Measurements from ENCODE around the gene TALDO1.

Gene TALDO1

GRCh38 chr11:720017-720641, 27.1 kb upstream of the TALDO1 start:
- DNase-seq (ENCODE audit: insufficient read length, low spot score) (no peak), FAIRE-seq (no peak)
- TF ChIP-seq CTCF (IDR thresholded peaks at IDR 0.05; ENCODE audit: insufficient read depth, missing control alignments) = no peak

GRCh38 chr11:720642-721246, 26.5 kb upstream of the TALDO1 start:
- DNase-seq (ENCODE audit: insufficient read length, low spot score) (peak; percentile 47), FAIRE-seq (no peak)
- TF ChIP-seq CTCF (IDR thresholded peaks at IDR 0.05; ENCODE audit: insufficient read depth, missing control alignments) = no peak

GRCh38 chr11:721247-721740, 26.0 kb upstream of the TALDO1 start:
- no peak for TF ChIP-seq CTCF (IDR thresholded peaks at IDR 0.05; ENCODE audit: insufficient read depth, missing control alignments)
- FAIRE-seq (no peak), DNase-seq (ENCODE audit: insufficient read length, low spot score) (no peak)

GRCh38 chr11:721741-722345, 25.4 kb upstream of the TALDO1 start:
- no peak for TF ChIP-seq CTCF (IDR thresholded peaks at IDR 0.05; ENCODE audit: insufficient read depth, missing control alignments)
- FAIRE-seq (no peak), DNase-seq (ENCODE audit: insufficient read length, low spot score) (no peak)

- FAIRE-seq (no peak), DNase-seq (ENCODE audit: insufficient read length, low spot score) (no peak)
- no peak for TF ChIP-seq CTCF (IDR thresholded peaks at IDR 0.05; ENCODE audit: insufficient read depth, missing control alignments)
Measured at GRCh38 chr11:722346-722811, 24.9 kb upstream of the TALDO1 start.

GRCh38 chr11:723120-723883, 24.0 kb upstream of the TALDO1 start:
- DNase-seq (ENCODE audit: insufficient read length, low spot score) (no peak), FAIRE-seq (no peak)
- peak; percentile 57 for TF ChIP-seq CTCF (IDR thresholded peaks at IDR 0.05; ENCODE audit: insufficient read depth, missing control alignments)

Measured in D721Med (cell line).